Transverse colon (tissue), 4 donors: ENCODE measurements around the gene VPS35L. TPM values are rescaled to one million over a fixed set of nuclear protein-coding genes. Genes with fewer than 3 reads are reported as not detected.

ENCODE experiments used
- DNase-seq: peaks from one replicate; pipeline ENCODE4 v3.0.0-alpha.2; 2019
- H3K27ac ChIP-seq, 4 donors: fragments of 200-600 bp; sonication (generic); 2 replicates each; pipeline ENCODE4 v1.5.1; 2016 to 2018; ENCODE audit warnings: inconsistent platforms in 4 of 4
- H3K27me3 ChIP-seq: fragments of 200-600 bp; sonication (generic); 2 replicates; pipeline ENCODE4 v1.5.1; 2017; ENCODE audit warnings: inconsistent platforms
- H3K36me3 ChIP-seq, 4 donors: fragments of 200-600 bp; sonication (generic); 2 replicates each; pipeline ENCODE4 v1.5.1; 2017 to 2019; ENCODE audit warnings: inconsistent platforms in 4 of 4
- H3K4me1 ChIP-seq, 4 donors: fragments of 200-600 bp; sonication (generic); 2 replicates each; pipeline ENCODE4 v1.5.1; 2017 to 2020; ENCODE audit warnings: inconsistent platforms in 4 of 4
- H3K4me3 ChIP-seq, 4 donors: fragments of 200-600 bp; sonication (generic); 1 replicate in 1 of 4; 2 replicates in 3 of 4; pipeline versions ENCODE4 v1.5.1 to v1.6.1; 2017 to 2019; ENCODE audit warnings: inconsistent platforms in 4 of 4
- H3K9me3 ChIP-seq, 2 donors: fragments of 200-600 bp; sonication (generic); 2 replicates each; pipeline ENCODE4 v1.5.1; 2017 to 2019; ENCODE audit warnings: inconsistent platforms in 2 of 2
- CTCF ChIP-seq, 5 experiments: fragments of 200-600 bp in 3 of 5; fragments of 450-650 bp in 2 of 5; sonication (generic) in 3 of 5; IDR thresholded peaks; 1 replicate in 2 of 5; 2 replicates in 3 of 5; pipeline ENCODE4 v1.5.1; 2016 to 2017; ENCODE audit warnings: antibody characterized with exemption in 5 of 5, inconsistent platforms in 3 of 5, mild to moderate bottlenecking in 2 of 5, moderate library complexity in 1 of 5
- EP300 ChIP-seq: sonication (generic); formaldehyde crosslinking; IDR thresholded peaks from one replicate; pipeline ENCODE4 v1.6.1; 2017; ENCODE audit warnings: antibody characterized with exemption, low read depth
- POLR2A ChIP-seq: fragments of 450-650 bp; IDR thresholded peaks from one replicate; pipeline ENCODE4 v1.6.1; 2016; ENCODE audit warnings: antibody characterized with exemption, mild to moderate bottlenecking, moderate library complexity
- POLR2AphosphoS5 ChIP-seq, 3 donors: sonication (generic); formaldehyde crosslinking; IDR thresholded peaks; one replicate each; pipeline ENCODE4 v1.6.1; 2016; ENCODE audit warnings: antibody characterized with exemption in 3 of 3
- WGBS, 2 donors: methylation state at CpG; one replicate each; pipeline ENCODE4 v1.1.5; 2018; ENCODE audit warnings: low coverage in 1 of 2; 5-methylcytosine and 5-hydroxymethylcytosine counted together
- in situ Hi-C, 4 donors: fragments of 200-750 bp; cut with MboI; loops; one replicate each; pipeline versions ENCODE4 v1.15.0 to v1.15.1; 2017; ENCODE audit warnings: low sequenced_read_pairs in 3 of 4, low pct_ligation_motif_present in 1 of 4, low pct_unique_long_range_greater_than_20kb in 1 of 4
- intact Hi-C: fragments of 100-400 bp; cut with DNase I; formaldehyde crosslinking; loops from one replicate; pipeline ENCODE4 v1.15.1; 2023; ENCODE audit warnings: low total_unique reads
- total RNA-seq, 4 donors: library from RNA; depleted of rRNA; stranded (reverse); fragments of >200 nt; gene quantifications; one replicate each; pipeline ENCODE4 v1.1.0, GENCODE V29; 2016

VPS35L gene
- total RNA-seq, 4 donors from 2014 or later: 40.0 to 89.8 (median 51.5) TPM

GRCh38 chr16:19737306-19738038 is 182.0 kb downstream of the VPS35L start:
- intact Hi-C loops (no loop called here), in situ Hi-C loops (no loop called here)
- no peak for DNase-seq
- H3K4me3 ChIP-seq: no peak overlapping the region
- peaks cover 0 to 5% (median 0%) of the 10 kb centered on the region in 4 donors for H3K36me3 ChIP-seq
- WGBS, 2 donors: 79 to 82% methylated on average over 9 to 12 of the region's 12 CpGs
- no peaks in the 10 kb centered on the region for H3K27me3 ChIP-seq
- TF ChIP-seq CTCF (IDR thresholded peaks at IDR 0.05): no peak
- no peak for TF ChIP-seq EP300
- no peak for TF ChIP-seq POLR2A
- TF ChIP-seq POLR2AphosphoS5 (IDR thresholded peaks at IDR 0.05): no peak
- no peaks in the 10 kb centered on the region for H3K9me3 ChIP-seq
- no peaks in the 10 kb centered on the region for H3K4me1 ChIP-seq
- H3K27ac ChIP-seq: no peak overlapping the region

GRCh38 chr16:19741354-19741753 is 185.9 kb downstream of the VPS35L start:
- DNase-seq: no peak
- Histone ChIP-seq H3K27ac (no peak overlapping the region), H3K4me1 (peaks cover 0 to 18% (median 11%) of the 10 kb centered on the region in 4 donors), H3K4me3 (no peak overlapping the region), H3K9me3 (no peaks in the 10 kb centered on the region), H3K36me3 (peaks cover 0 to under 1% (median 0%) of the 10 kb centered on the region in 4 donors), H3K27me3 (no peaks in the 10 kb centered on the region)
- intact Hi-C loops: no loop called here
- in situ Hi-C loops: no loop called here
- TF ChIP-seq POLR2AphosphoS5 (IDR thresholded peaks at IDR 0.05) (no peak), EP300 (no peak), CTCF (IDR thresholded peaks at IDR 0.05) (no peak), POLR2A (no peak)
- WGBS, 2 donors: 100% methylated on average over 1 of the region's 1 CpG

GRCh38 chr16:19743816-19744159 is 188.3 kb downstream of the VPS35L start:
- no peak for DNase-seq
- Histone ChIP-seq H3K9me3 (no peaks in the 10 kb centered on the region), H3K4me3 (no peak overlapping the region), H3K27ac (peak overlapping the region in 1 of 4 donors; percentile 45), H3K36me3 (no peaks in the 10 kb centered on the region), H3K27me3 (no peaks in the 10 kb centered on the region), H3K4me1 (peaks cover 0 to 22% (median 11%) of the 10 kb centered on the region in 4 donors)
- in situ Hi-C loops (no loop called here), intact Hi-C loops (no loop called here)
- TF ChIP-seq POLR2AphosphoS5 (IDR thresholded peaks at IDR 0.05): no peak
- TF ChIP-seq EP300: no peak
- TF ChIP-seq CTCF (IDR thresholded peaks at IDR 0.05): no peak
- no peak for TF ChIP-seq POLR2A

- H3K9me3 ChIP-seq: no peaks in the 10 kb centered on the region
- intact Hi-C loops (no loop called here), in situ Hi-C loops (no loop called here)
- no peaks in the 10 kb centered on the region for H3K36me3 ChIP-seq
- no peak overlapping the region for H3K4me3 ChIP-seq
- TF ChIP-seq POLR2AphosphoS5 (IDR thresholded peaks at IDR 0.05) (no peak), CTCF (IDR thresholded peaks at IDR 0.05) (no peak), EP300 (no peak), POLR2A (no peak)
- no peak overlapping the region for H3K27ac ChIP-seq
- no peak for DNase-seq
- 32 to 42% methylated on average over 3 of the region's 3 CpGs for WGBS, 2 donors
- H3K4me1 ChIP-seq: peaks cover 0 to 26% (median 11%) of the 10 kb centered on the region in 4 donors
- H3K27me3 ChIP-seq: no peaks in the 10 kb centered on the region
These were observed 189.2 kb downstream of the VPS35L start for GRCh38 chr16:19744670-19745069.
